ENCODE data around the gene SLC25A42. TPM values are rescaled to one million over a fixed set of nuclear protein-coding genes. Genes with fewer than 3 reads are reported as not detected.

SLC25A42 gene
- total and polyA plus RNA-seq, 3 donors from 2014 or later: 14.0 to 14.7 (median 14.3) TPM

DNA sequence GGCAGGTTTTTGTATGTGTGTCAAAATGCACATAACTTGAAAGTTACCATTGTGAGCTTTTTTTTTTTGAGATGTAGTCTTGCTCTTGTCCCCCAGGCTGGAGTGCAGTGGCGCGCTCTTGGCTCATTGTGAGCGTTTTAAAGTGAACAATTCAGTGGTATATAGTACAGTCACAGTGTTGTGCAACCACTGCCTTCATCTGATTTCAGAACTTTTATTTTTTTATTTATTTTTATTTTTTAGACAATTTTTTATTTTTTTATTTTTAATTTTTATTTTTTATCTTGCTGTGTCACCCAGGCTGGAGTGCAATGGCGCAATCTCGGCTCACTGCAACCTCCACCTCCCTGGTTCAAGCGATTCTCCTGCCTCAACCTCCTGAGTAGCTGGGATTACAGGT, 15.0 kb downstream of the SLC25A42 start:
- H3K4me1 ChIP-seq: peaks cover 7% of the 10 kb centered on the region
- WGBS, 2 donors: 92 to 98% methylated on average over 6 of the region's 6 CpGs
- H3K36me3 ChIP-seq (ENCODE audit: low read depth, missing control alignments): no peaks in the 10 kb centered on the region
- DNase-seq: no peak
- H3K9me3 ChIP-seq: no peaks in the 10 kb centered on the region
- H3K4me3 ChIP-seq: no peak overlapping the region
- intact Hi-C loops (cut with DNase I; ENCODE audit: low total_unique reads): no loop called here
- TF ChIP-seq, protein P1, sequence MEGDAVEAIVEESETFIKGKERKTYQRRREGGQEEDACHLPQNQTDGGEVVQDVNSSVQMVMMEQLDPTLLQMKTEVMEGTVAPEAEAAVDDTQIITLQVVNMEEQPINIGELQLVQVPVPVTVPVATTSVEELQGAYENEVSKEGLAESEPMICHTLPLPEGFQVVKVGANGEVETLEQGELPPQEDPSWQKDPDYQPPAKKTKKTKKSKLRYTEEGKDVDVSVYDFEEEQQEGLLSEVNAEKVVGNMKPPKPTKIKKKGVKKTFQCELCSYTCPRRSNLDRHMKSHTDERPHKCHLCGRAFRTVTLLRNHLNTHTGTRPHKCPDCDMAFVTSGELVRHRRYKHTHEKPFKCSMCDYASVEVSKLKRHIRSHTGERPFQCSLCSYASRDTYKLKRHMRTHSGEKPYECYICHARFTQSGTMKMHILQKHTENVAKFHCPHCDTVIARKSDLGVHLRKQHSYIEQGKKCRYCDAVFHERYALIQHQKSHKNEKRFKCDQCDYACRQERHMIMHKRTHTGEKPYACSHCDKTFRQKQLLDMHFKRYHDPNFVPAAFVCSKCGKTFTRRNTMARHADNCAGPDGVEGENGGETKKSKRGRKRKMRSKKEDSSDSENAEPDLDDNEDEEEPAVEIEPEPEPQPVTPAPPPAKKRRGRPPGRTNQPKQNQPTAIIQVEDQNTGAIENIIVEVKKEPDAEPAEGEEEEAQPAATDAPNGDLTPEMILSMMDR (IDR thresholded peaks at IDR 0.05): no peak
- no peak for TF ChIP-seq POLR2A (IDR thresholded peaks at IDR 0.05)
- no peak overlapping the region for H3K27ac ChIP-seq
- H3K27me3 ChIP-seq: no peaks in the 10 kb centered on the region

- Histone ChIP-seq H3K4me1 (peaks cover 7% of the 10 kb centered on the region), H3K36me3 (ENCODE audit: low read depth, missing control alignments) (no peaks in the 10 kb centered on the region), H3K4me3 (no peak overlapping the region), H3K9me3 (no peaks in the 10 kb centered on the region), H3K27me3 (no peaks in the 10 kb centered on the region), H3K27ac (no peak overlapping the region)
- intact Hi-C loops (cut with DNase I; ENCODE audit: low total_unique reads): no loop called here
- WGBS, 2 donors: 92 to 100% methylated on average over 1 of the region's 1 CpG
- no peak for DNase-seq
- TF ChIP-seq POLR2A (IDR thresholded peaks at IDR 0.05): no peak
- TF ChIP-seq, protein P1 (IDR thresholded peaks at IDR 0.05): no peak
These were observed 15.8 kb downstream of the SLC25A42 start for GRCh38 chr19:19079571-19079970.

DNA sequence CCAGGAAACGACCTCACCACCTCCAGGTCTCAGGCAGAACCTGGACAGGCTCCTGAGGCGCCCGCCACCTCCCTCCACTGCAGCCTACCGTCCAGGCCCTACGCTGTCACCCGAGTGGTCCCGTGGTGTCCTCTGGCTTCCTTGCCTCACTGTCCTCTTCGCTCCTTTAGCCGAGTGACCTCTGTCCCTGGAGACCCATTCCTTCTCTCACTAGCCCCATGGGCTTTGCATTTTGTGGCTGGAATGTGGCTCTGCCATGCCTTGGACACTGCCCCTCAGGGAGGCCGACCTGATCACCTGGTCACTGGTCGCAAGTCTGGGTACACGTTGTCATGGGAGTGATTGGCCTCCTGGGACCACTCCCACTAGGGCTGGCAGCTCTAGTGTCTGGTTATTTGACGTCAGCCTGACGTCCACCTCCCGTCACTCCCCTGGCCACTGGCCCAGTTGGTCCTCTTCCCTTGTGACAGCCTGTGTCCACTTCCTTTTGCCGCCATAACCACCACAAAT, 17.9 kb downstream of the SLC25A42 start:
- intact Hi-C loops (cut with DNase I; ENCODE audit: low total_unique reads): no loop called here
- no peaks in the 10 kb centered on the region for H3K9me3 ChIP-seq
- H3K4me3 ChIP-seq: no peak overlapping the region
- H3K27ac ChIP-seq: no peak overlapping the region
- no peaks in the 10 kb centered on the region for H3K36me3 ChIP-seq (ENCODE audit: low read depth, missing control alignments)
- no peaks in the 10 kb centered on the region for H3K27me3 ChIP-seq
- 80 to 87% methylated on average over 13 to 16 of the region's 16 CpGs for WGBS, 2 donors
- no peak for DNase-seq
- peaks cover 7% of the 10 kb centered on the region for H3K4me1 ChIP-seq
- TF ChIP-seq POLR2A (IDR thresholded peaks at IDR 0.05): no peak

- H3K4me1 ChIP-seq: peaks cover under 1% of the 10 kb centered on the region
- no peaks in the 10 kb centered on the region for H3K36me3 ChIP-seq (ENCODE audit: low read depth, missing control alignments)
- DNase-seq: no peak
- H3K27me3 ChIP-seq: no peaks in the 10 kb centered on the region
- TF ChIP-seq, protein P1 (IDR thresholded peaks at IDR 0.05): no peak
- no peak for TF ChIP-seq POLR2A (IDR thresholded peaks at IDR 0.05)
- H3K27ac ChIP-seq: no peak overlapping the region
- no peaks in the 10 kb centered on the region for H3K9me3 ChIP-seq
- H3K4me3 ChIP-seq: no peak overlapping the region
- WGBS, 2 donors: 82 to 96% methylated on average over 7 to 10 of the region's 10 CpGs
- intact Hi-C loops (cut with DNase I; ENCODE audit: low total_unique reads): no loop called here
These were observed 19.8 kb downstream of the SLC25A42 start for GRCh38 chr19:19083413-19084178.

DNA sequence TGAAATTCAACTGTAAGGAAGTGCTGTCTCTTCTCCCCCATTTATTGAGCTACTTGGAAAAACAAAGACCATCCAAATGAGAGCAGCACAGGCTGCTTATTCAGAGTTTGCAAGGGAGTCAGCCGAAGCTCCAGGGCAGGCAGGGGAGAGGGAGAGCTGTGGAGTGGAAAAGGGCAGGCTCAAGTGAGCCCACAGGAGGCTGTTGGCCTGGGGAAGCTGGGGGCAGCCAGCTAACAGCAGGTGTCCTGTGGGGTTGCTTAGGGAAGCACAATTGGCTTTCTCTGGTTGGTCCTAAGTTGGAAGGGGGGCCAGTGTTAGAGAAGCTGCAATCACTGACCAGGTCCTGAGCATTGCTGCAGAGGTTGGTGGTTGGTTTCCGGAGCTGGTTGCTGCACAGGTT, 23.9 kb downstream of the SLC25A42 start:
- peaks cover 6% of the 10 kb centered on the region for H3K4me1 ChIP-seq
- intact Hi-C loops (cut with DNase I; ENCODE audit: low total_unique reads): no loop called here
- H3K27ac ChIP-seq: no peak overlapping the region
- no peak for TF ChIP-seq POLR2A (IDR thresholded peaks at IDR 0.05)
- TF ChIP-seq, protein P1 (IDR thresholded peaks at IDR 0.05): no peak
- WGBS, 2 donors: 72 to 94% methylated on average over 2 of the region's 2 CpGs
- H3K4me3 ChIP-seq: no peak overlapping the region
- no peaks in the 10 kb centered on the region for H3K9me3 ChIP-seq
- no peaks in the 10 kb centered on the region for H3K36me3 ChIP-seq (ENCODE audit: low read depth, missing control alignments)
- H3K27me3 ChIP-seq: no peaks in the 10 kb centered on the region
- DNase-seq: no peak
